ENCODE measurements around the gene GNMT.

DNA sequence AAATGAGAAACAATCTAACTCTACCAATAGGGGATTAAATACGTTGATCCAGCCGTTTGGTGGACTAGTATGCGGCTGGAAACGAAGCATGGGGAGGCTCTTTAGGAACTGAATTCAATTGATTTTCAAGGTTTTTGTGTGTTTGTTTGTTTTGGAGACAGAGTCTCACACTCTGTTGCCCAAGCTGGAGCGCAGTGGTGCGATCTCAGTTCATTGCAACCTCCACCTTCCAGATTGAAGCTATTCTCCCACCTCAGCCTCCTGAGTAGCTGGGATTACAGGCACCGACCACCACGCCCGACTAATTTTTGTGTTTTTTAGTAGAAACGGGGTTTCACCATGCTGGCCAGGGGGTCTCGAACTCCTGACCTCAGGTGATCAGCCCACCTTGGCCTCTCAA, 24.2 kb upstream of the GNMT start:
- TF ChIP-seq POLR2AphosphoS5 (IDR thresholded peaks at IDR 0.05; ENCODE audit: borderline replicate concordance, low read depth, low read length) (no peak), EZH2 (IDR thresholded peaks at IDR 0.05) (no peak)
